Smooth muscle cell (in vitro differentiated cells): ENCODE results near the gene NCAPG. TPM values are rescaled to one million over a fixed set of nuclear protein-coding genes. Genes with fewer than 3 reads are reported as not detected.

Source experiments
- DNase-seq: peaks from one replicate; lab custom pipeline; 2025; ENCODE audit not compliant: unreplicated experiment; lab: John Stamatoyannopoulos, UW
- H2AFZ ChIP-seq: fragments of 200-600 bp; sonication (generic); 2 replicates; pipeline ENCODE4 v1.6.0; 2016; ENCODE audit warnings: antibody characterized with exemption, low read depth, mild to moderate bottlenecking
- H3F3A ChIP-seq: fragments of 200-600 bp; sonication (generic); 2 replicates; pipeline ENCODE4 v1.6.0; 2017; ENCODE audit warnings: antibody characterized with exemption, low read depth
- H3K27ac ChIP-seq: fragments of 200-600 bp; sonication (generic); 2 replicates; pipeline ENCODE4 v1.5.1; 2016; ENCODE audit warnings: low read depth, mild to moderate bottlenecking
- H3K27me3 ChIP-seq: fragments of 200-600 bp; sonication (generic); 2 replicates; pipeline ENCODE4 v1.6.1; 2016; ENCODE audit warnings: low read depth, mild to moderate bottlenecking
- H3K36me3 ChIP-seq: fragments of 200-600 bp; sonication (generic); 2 replicates; pipeline ENCODE4 v1.5.1; 2016; ENCODE audit warnings: low read depth
- H3K4me1 ChIP-seq: fragments of 200-600 bp; sonication (generic); 2 replicates; pipeline ENCODE4 v1.5.1; 2016; ENCODE audit warnings: low read depth
- H3K4me2 ChIP-seq: fragments of 200-600 bp; sonication (generic); 2 replicates; pipeline ENCODE4 v1.6.0; 2016; ENCODE audit warnings: mild to moderate bottlenecking
- H3K4me3 ChIP-seq: fragments of 200-600 bp; sonication (generic); 2 replicates; pipeline ENCODE4 v1.5.1; 2016; ENCODE audit warnings: mild to moderate bottlenecking
- H3K79me2 ChIP-seq: fragments of 200-600 bp; sonication (generic); 2 replicates; pipeline ENCODE4 v1.6.0; 2016; ENCODE audit warnings: low read depth, mild to moderate bottlenecking
- H3K9ac ChIP-seq: fragments of 200-600 bp; sonication (generic); 2 replicates; pipeline ENCODE4 v1.6.0; 2016; ENCODE audit warnings: low read depth
- H3K9me3 ChIP-seq: fragments of 200-600 bp; sonication (generic); replicated peaks from 2 replicates; pipeline ENCODE4 v1.5.1; 2016; ENCODE audit warnings: low read depth
- H4K20me1 ChIP-seq: fragments of 200-600 bp; sonication (generic); 2 replicates; pipeline ENCODE4 v1.6.0; 2016; ENCODE audit warnings: low read depth
- WGBS: methylation state at CpG from one replicate; pipeline ENCODE4 v1.1.7; 2016; ENCODE audit warnings: low lambda C conversion rate; 5-methylcytosine and 5-hydroxymethylcytosine counted together
- polyA plus RNA-seq: library from polyadenylated mRNA; unstranded; fragments of >200 nt; fragmentation: Nextera tagmentation; extraction: Ambion mirVana; gene quantifications from 2 replicates; pipeline ENCODE4 v1.2.1, GENCODE V29; 2016
- total RNA-seq: library from RNA; depleted of rRNA; stranded (reverse); fragments of >200 nt; gene quantifications from 2 replicates; pipeline ENCODE4 v1.2.3, GENCODE V29; 2014
- TF ChIP-seq, protein P1 (sequence below): fragments of 200-600 bp; sonication (generic); IDR thresholded peaks from 2 replicates; pipeline ENCODE4 v1.5.1; 2017; ENCODE audit warnings: borderline replicate concordance, mild to moderate bottlenecking, antibody characterized with exemption; ENCODE audit not compliant: insufficient read depth, poor library complexity, severe bottlenecking

Gene NCAPG
- total and polyA plus RNA-seq, 2 experiments from 2014 or later, result 6.9 to 19.6 TPM

DNA sequence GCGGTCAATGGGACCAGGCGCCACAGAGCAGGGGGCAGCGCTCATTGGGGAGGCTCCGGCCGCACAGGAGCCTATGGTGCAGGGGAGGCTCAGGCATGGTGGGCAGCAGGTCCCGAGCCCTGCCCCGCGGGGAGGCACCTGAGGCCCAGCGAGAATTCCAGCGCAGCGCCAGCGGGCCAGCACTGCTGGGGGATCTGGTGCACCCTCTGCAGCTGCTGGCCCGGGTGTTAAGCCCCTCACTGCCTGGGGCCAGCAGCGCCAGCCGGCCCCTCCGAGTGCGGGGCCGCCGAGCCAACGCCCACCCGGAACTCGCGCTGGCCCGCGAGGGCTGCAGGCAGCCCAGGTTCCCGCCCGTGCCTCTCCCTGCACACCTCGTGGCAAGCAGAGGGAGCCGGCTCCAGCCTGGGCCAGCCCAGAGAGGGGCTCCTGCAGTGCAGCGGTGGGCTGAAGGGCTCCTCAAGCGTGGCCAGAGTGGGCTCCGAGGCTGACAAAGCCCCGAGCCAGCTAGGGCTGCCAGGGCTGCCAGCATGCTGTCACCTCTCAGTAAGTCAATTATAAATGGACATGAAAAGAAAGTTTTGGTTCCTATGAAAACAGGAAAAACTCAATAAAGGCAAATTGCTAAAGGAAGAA is 43.8 kb upstream of the NCAPG start:
- no peaks in the 10 kb centered on the region for H3K9me3 ChIP-seq
- H3K4me3 ChIP-seq, result no peak overlapping the region
- no peak overlapping the region for H2AFZ ChIP-seq
- H3K4me1 ChIP-seq, result no peaks in the 10 kb centered on the region
- H3K79me2 ChIP-seq, result no peaks in the 10 kb centered on the region
- DNase-seq, result no peak
- 97% methylated on average over 33 of the region's 33 CpGs for WGBS
- H4K20me1 ChIP-seq, result no peaks in the 10 kb centered on the region
- no peak overlapping the region for H3K4me2 ChIP-seq
- TF ChIP-seq, protein P1, sequence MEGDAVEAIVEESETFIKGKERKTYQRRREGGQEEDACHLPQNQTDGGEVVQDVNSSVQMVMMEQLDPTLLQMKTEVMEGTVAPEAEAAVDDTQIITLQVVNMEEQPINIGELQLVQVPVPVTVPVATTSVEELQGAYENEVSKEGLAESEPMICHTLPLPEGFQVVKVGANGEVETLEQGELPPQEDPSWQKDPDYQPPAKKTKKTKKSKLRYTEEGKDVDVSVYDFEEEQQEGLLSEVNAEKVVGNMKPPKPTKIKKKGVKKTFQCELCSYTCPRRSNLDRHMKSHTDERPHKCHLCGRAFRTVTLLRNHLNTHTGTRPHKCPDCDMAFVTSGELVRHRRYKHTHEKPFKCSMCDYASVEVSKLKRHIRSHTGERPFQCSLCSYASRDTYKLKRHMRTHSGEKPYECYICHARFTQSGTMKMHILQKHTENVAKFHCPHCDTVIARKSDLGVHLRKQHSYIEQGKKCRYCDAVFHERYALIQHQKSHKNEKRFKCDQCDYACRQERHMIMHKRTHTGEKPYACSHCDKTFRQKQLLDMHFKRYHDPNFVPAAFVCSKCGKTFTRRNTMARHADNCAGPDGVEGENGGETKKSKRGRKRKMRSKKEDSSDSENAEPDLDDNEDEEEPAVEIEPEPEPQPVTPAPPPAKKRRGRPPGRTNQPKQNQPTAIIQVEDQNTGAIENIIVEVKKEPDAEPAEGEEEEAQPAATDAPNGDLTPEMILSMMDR, result no peak
- no peaks in the 10 kb centered on the region for H3F3A ChIP-seq
- H3K36me3 ChIP-seq, result no peaks in the 10 kb centered on the region
- no peak overlapping the region for H3K9ac ChIP-seq
- no peak overlapping the region for H3K27ac ChIP-seq
- no peaks in the 10 kb centered on the region for H3K27me3 ChIP-seq

DNA sequence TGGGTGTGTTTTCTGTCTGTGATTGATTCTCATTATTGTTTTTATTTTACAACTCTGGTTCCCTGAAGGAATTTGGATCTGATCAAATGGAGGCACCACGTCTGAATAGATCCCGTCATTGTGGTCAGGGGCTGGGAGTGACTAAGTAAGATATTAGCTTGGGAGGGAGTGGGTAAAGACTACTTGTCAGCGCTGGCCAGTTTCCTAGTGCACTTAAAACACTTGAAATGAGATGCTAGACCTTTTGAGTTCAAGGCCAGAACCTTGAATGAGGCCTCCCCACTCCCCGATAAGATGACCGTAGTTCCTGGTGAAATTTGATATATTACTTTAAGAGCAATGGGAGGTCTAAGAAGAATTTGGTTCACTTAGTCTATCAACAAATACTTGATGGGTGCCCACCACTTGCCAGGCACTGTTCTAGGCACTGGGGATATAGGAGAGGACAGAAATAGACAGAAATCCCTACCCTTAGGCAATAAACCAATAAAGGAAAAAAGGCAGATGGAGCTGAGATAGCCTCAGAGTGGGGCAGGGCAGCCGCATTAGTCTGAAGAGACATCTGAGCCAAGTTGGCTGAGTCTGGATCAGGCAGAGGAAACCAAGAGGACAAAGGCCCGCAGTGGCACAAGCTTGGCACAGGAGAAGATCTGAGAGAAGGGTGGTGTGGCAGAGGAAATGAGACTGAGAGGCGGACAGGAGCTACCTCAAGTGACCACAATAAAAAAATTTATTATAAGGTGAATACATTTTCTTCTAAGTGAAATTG is 41.2 kb upstream of the NCAPG start:
- no peaks in the 10 kb centered on the region for H3K9me3 ChIP-seq
- no peaks in the 10 kb centered on the region for H3K4me1 ChIP-seq
- H3K27ac ChIP-seq, result no peak overlapping the region
- H2AFZ ChIP-seq, result no peak overlapping the region
- H3K79me2 ChIP-seq, result no peaks in the 10 kb centered on the region
- TF ChIP-seq, protein P1, result no peak
- H3F3A ChIP-seq, result no peaks in the 10 kb centered on the region
- H3K9ac ChIP-seq, result no peak overlapping the region
- no peaks in the 10 kb centered on the region for H4K20me1 ChIP-seq
- 70% methylated on average over 8 of the region's 8 CpGs for WGBS
- H3K4me3 ChIP-seq, result no peak overlapping the region
- no peaks in the 10 kb centered on the region for H3K36me3 ChIP-seq
- H3K4me2 ChIP-seq, result no peak overlapping the region
- DNase-seq, result no peak
- H3K27me3 ChIP-seq, result no peaks in the 10 kb centered on the region

DNA sequence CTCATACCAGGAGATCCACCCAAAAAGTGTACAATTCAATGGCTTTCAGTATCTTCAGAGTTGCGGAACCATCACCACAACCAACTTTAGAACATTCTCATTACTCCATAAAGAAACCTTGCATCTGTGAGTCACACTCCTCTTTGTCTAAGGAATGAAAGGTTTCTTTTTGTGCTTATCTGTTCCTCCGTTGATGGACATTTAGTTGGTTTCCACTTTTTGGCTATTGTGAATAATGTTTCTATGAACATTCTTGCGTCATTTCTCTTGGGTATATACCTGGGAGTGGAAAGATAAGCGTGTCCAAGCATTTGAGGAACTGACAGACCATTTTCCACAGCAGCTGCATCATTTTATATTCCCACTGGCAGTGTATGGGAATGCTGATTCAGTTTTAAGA is 39.9 kb upstream of the NCAPG start:
- no peak for DNase-seq
- Histone ChIP-seq H3K9ac (no peak overlapping the region), H2AFZ (no peak overlapping the region), H3F3A (no peaks in the 10 kb centered on the region), H3K27me3 (no peaks in the 10 kb centered on the region), H3K4me1 (no peaks in the 10 kb centered on the region), H3K79me2 (no peaks in the 10 kb centered on the region), H3K4me2 (no peak overlapping the region), H3K9me3 (no peaks in the 10 kb centered on the region), H3K4me3 (no peak overlapping the region), H3K36me3 (no peaks in the 10 kb centered on the region), H3K27ac (no peak overlapping the region), H4K20me1 (no peaks in the 10 kb centered on the region)
- WGBS, result 80% methylated on average over 4 of the region's 4 CpGs
- TF ChIP-seq, protein P1, result no peak
